ENCODE measurements around the gene DLG2.

Gene DLG2

DNA sequence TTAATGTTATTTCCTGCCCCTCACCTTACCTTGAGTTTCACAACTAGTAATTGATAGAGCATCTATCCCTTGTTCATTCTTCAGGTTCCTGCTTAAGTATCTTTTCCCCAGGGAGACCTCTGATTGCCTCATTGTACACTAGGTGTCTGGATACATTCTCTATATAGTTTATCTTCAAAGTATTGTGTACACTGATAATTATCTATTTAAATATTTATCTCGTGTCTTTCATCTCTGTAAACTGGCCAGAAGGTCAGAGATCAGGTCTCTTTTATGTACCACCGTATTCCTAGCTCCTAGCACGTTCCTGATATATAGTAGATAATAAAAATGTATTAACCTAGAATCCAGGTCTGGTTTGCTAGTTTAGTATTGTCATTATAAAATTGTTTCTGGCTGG, 7.6 kb upstream of the DLG2 start:
- H3K9me3 ChIP-seq (replicated peaks; ENCODE audit: insufficient read depth, low read length), result no peaks in the 10 kb centered on the region
- H3K4me2 ChIP-seq (ENCODE audit: low read depth, low read length), result no peak overlapping the region
- no peak for TF ChIP-seq EZH2phosphoT487 (IDR thresholded peaks at IDR 0.05; ENCODE audit: low read length)
- TF ChIP-seq CTCF (IDR thresholded peaks at IDR 0.05; ENCODE audit: low read length), result no peak
- no peak for TF ChIP-seq EZH2 (optimal IDR thresholded peaks at IDR 0.05; ENCODE audit: low read depth, low read length)
- H3K36me3 ChIP-seq (replicated peaks; ENCODE audit: insufficient read depth, low read length), result 0 out of 2 replicates have a peak, but pooled peaks cover 5% of the 10 kb centered on the region
- H2AFZ ChIP-seq (ENCODE audit: low read length), result no peak overlapping the region
- H3K27me3 ChIP-seq (replicated peaks; ENCODE audit: insufficient read depth, low read length), result no peaks in the 10 kb centered on the region
- peaks cover 4% of the 10 kb centered on the region; the same call in 1 of the 2 replicates for H3K4me1 ChIP-seq (ENCODE audit: low read length)
- no peak overlapping the region for H3K27ac ChIP-seq (ENCODE audit: low read length)
- H3F3A ChIP-seq (ENCODE audit: insufficient read depth, low read length), result no peaks in the 10 kb centered on the region
- peaks cover 25% of the 10 kb centered on the region for H3K79me2 ChIP-seq (ENCODE audit: low read length)
- no peak for DNase-seq
- H3K9ac ChIP-seq (ENCODE audit: low read length), result no peak overlapping the region
- H4K20me1 ChIP-seq (ENCODE audit: insufficient read depth, low read length), result no peaks in the 10 kb centered on the region
- no peak overlapping the region for H3K4me3 ChIP-seq (ENCODE audit: low read length)
- H3K9me2 ChIP-seq (replicated peaks; ENCODE audit: insufficient read depth, low read length), result no peaks in the 10 kb centered on the region

GRCh38 chr11:85628771-85629341, 1.7 kb upstream of the DLG2 start:
- Histone ChIP-seq H3K9ac (ENCODE audit: low read length) (peak overlapping the region; percentile 66), H3K36me3 (replicated peaks; ENCODE audit: insufficient read depth, low read length) (0 out of 2 replicates have a peak, but pooled peaks cover under 1% of the 10 kb centered on the region), H3K4me3 (ENCODE audit: low read length) (peak overlapping the region; percentile 91), H3K9me3 (replicated peaks; ENCODE audit: insufficient read depth, low read length) (no peaks in the 10 kb centered on the region), H3K4me1 (ENCODE audit: low read length) (peaks cover 5% of the 10 kb centered on the region; the same call in 1 of the 2 replicates), H3K9me2 (replicated peaks; ENCODE audit: insufficient read depth, low read length) (no peaks in the 10 kb centered on the region), H4K20me1 (ENCODE audit: insufficient read depth, low read length) (no peaks in the 10 kb centered on the region), H2AFZ (ENCODE audit: low read length) (peak overlapping the region; percentile 89), H3K4me2 (ENCODE audit: low read depth, low read length) (peak overlapping the region; percentile 80), H3K27me3 (replicated peaks; ENCODE audit: insufficient read depth, low read length) (no peaks in the 10 kb centered on the region), H3F3A (ENCODE audit: insufficient read depth, low read length) (peaks cover 13% of the 10 kb centered on the region), H3K79me2 (ENCODE audit: low read length) (peaks cover 39% of the 10 kb centered on the region), H3K27ac (ENCODE audit: low read length) (peak overlapping the region; percentile 10; the same call in 1 of the 2 replicates)
- DNase-seq, result no peak
- TF ChIP-seq CTCF (IDR thresholded peaks at IDR 0.05; ENCODE audit: low read length) (no peak), EZH2phosphoT487 (IDR thresholded peaks at IDR 0.05; ENCODE audit: low read length) (no peak), EZH2 (optimal IDR thresholded peaks at IDR 0.05; ENCODE audit: low read depth, low read length) (no peak)

GRCh38 chr11:85627998-85628770, 1.0 kb upstream of the DLG2 start, which contains the start of gene TMEM126B:
TMEM126B (plus strand) TSS chr11:85628593; CDS start chr11:85628608, 15 bp downstream.
- no peaks in the 10 kb centered on the region for H3K9me3 ChIP-seq (replicated peaks; ENCODE audit: insufficient read depth, low read length)

More at GRCh38 chr11:85627998-85628770, 1.0 kb upstream of the DLG2 start, which contains the start of gene TMEM126B:
- Histone ChIP-seq H3K27ac (ENCODE audit: low read length) (peak within 1 kb of the TSS; percentile 10; the same call in 1 of the 2 replicates), H3K9ac (ENCODE audit: low read length) (peak within 1 kb of the TSS; percentile 66), H3K4me1 (ENCODE audit: low read length) (peaks cover 5% of the 10 kb centered on the region; the same call in 1 of the 2 replicates), H3K79me2 (ENCODE audit: low read length) (peaks cover 39% of the 10 kb centered on the region), H4K20me1 (ENCODE audit: insufficient read depth, low read length) (no peaks in the 10 kb centered on the region), H3F3A (ENCODE audit: insufficient read depth, low read length) (peaks cover 13% of the 10 kb centered on the region), H2AFZ (ENCODE audit: low read length) (peak within 1 kb of the TSS; percentile 89), H3K4me2 (ENCODE audit: low read depth, low read length) (peak within 1 kb of the TSS; percentile 90), H3K27me3 (replicated peaks; ENCODE audit: insufficient read depth, low read length) (no peaks in the 10 kb centered on the region), H3K36me3 (replicated peaks; ENCODE audit: insufficient read depth, low read length) (no peaks in the 10 kb centered on the region), H3K9me2 (replicated peaks; ENCODE audit: insufficient read depth, low read length) (no peaks in the 10 kb centered on the region), H3K4me3 (ENCODE audit: low read length) (peak within 1 kb of the TSS; percentile 91)
- peak; percentile 98 for DNase-seq
- TF ChIP-seq EZH2phosphoT487 (IDR thresholded peaks at IDR 0.05; ENCODE audit: low read length) (no peak), CTCF (IDR thresholded peaks at IDR 0.05; ENCODE audit: low read length) (no peak), EZH2 (optimal IDR thresholded peaks at IDR 0.05; ENCODE audit: low read depth, low read length) (no peak)

All from MM.1S (cell line).